Gastroesophageal sphincter (tissue), 4 donors: Measurements from ENCODE around the gene TBCE. TPM values are rescaled to one million over a fixed set of nuclear protein-coding genes. Genes with fewer than 3 reads are reported as not detected.

ENCODE experiments used
- ATAC-seq: fragments of 150-250 bp; one replicate; pipeline ENCODE4 v1.9.1; 2016; ENCODE audit warnings: mild to moderate bottlenecking, moderate library complexity
- H3K27ac ChIP-seq, 4 donors: fragments of 200-600 bp; sonication (generic) in 3 of 4; 1 replicate in 3 of 4; 2 replicates in 1 of 4; pipeline ENCODE4 v1.5.1; 2016 to 2019
- H3K27me3 ChIP-seq: fragments of 200-600 bp; sonication (generic); one replicate; pipeline ENCODE4 v1.5.1; 2019
- H3K36me3 ChIP-seq, 2 donors: fragments of 200-600 bp; sonication (generic); one replicate each; pipeline ENCODE4 v1.5.1; 2019; ENCODE audit warnings: control low read depth in 1 of 2
- H3K4me1 ChIP-seq, 3 donors: fragments of 200-600 bp; sonication (generic); 1 replicate in 2 of 3; 2 replicates in 1 of 3; pipeline ENCODE4 v1.5.1; 2016 to 2019; ENCODE audit warnings: control low read depth in 2 of 3
- H3K4me3 ChIP-seq, 2 donors: fragments of 200-600 bp; sonication (generic); one replicate each; pipeline ENCODE4 v1.5.1; 2019; ENCODE audit warnings: mild to moderate bottlenecking in 1 of 2, moderate library complexity in 1 of 2
- H3K9me3 ChIP-seq, 3 donors: fragments of 200-600 bp; sonication (generic); one replicate each; pipeline ENCODE4 v1.5.1; 2017 to 2019; ENCODE audit warnings: control low read depth in 2 of 3
- CTCF ChIP-seq, 4 experiments: fragments of 200-600 bp in 2 of 4; fragments of 450-650 bp in 2 of 4; sonication (generic) in 1 of 4; IDR thresholded peaks; one replicate each; pipeline ENCODE4 v1.5.1; 2017 to 2019; ENCODE audit warnings: antibody characterized with exemption in 4 of 4, mild to moderate bottlenecking in 2 of 4, moderate library complexity in 2 of 4
- EP300 ChIP-seq: sonication (generic); formaldehyde crosslinking; IDR thresholded peaks from one replicate; pipeline ENCODE4 v1.6.1; 2017; ENCODE audit warnings: antibody characterized with exemption, mild to moderate bottlenecking
- POLR2A ChIP-seq, 2 donors: fragments of 450-650 bp; IDR thresholded peaks; one replicate each; pipeline ENCODE4 v1.6.1; 2017; ENCODE audit warnings: antibody characterized with exemption in 2 of 2, mild to moderate bottlenecking in 2 of 2, moderate library complexity in 1 of 2
- POLR2AphosphoS5 ChIP-seq: sonication (generic); formaldehyde crosslinking; IDR thresholded peaks from one replicate; pipeline ENCODE4 v1.6.1; 2017; ENCODE audit warnings: antibody characterized with exemption
- WGBS, 2 donors: methylation state at CpG; one replicate each; pipeline ENCODE4 v1.1.5; 2018; ENCODE audit warnings: low coverage in 1 of 2; 5-methylcytosine and 5-hydroxymethylcytosine counted together
- total RNA-seq, 4 donors: library from RNA; depleted of rRNA; stranded (reverse); fragments of >200 nt; gene quantifications; one replicate each; pipeline ENCODE4 v1.1.0, GENCODE V29; 2016

Gene TBCE, protein sequence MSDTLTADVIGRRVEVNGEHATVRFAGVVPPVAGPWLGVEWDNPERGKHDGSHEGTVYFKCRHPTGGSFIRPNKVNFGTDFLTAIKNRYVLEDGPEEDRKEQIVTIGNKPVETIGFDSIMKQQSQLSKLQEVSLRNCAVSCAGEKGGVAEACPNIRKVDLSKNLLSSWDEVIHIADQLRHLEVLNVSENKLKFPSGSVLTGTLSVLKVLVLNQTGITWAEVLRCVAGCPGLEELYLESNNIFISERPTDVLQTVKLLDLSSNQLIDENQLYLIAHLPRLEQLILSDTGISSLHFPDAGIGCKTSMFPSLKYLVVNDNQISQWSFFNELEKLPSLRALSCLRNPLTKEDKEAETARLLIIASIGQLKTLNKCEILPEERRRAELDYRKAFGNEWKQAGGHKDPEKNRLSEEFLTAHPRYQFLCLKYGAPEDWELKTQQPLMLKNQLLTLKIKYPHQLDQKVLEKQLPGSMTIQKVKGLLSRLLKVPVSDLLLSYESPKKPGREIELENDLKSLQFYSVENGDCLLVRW
- 10 to 100 TPM; 13.9 to 22.7 (median 15.4) TPM for total RNA-seq

GRCh38 chr1:235367000-235367908, at the start of gene TBCE:
TSS of gene TBCE (plus strand) at chr1:235367427. CDS start at chr1:235380050, 12,623 bp downstream.
- Histone ChIP-seq H3K27ac (peak within 1 kb of the TSS; percentile 21 to 88 (median 84)), H3K9me3 (no peaks in the 10 kb centered on the region), H3K4me1 (peaks cover 0 to 30% (median 0%) of the 10 kb centered on the region in 3 donors), H3K27me3 (no peaks in the 10 kb centered on the region), H3K4me3 (peak within 1 kb of the TSS; percentile 52 to 73), H3K36me3 (peaks cover 0 to 6% of the 10 kb centered on the region in 2 donors)
- ATAC-seq: peak; percentile 100
- WGBS, 2 donors: 0% methylated on average over 16 to 21 of the region's 38 CpGs
- peak; percentile 58 to 61 for TF ChIP-seq POLR2A (IDR thresholded peaks at IDR 0.05)
- peak in 2 of 4 experiments; percentile 9 to 30 for TF ChIP-seq CTCF (IDR thresholded peaks at IDR 0.05)
- TF ChIP-seq POLR2AphosphoS5: peak; percentile 83
- TF ChIP-seq EP300: no peak

GRCh38 chr1:235319255-235319654, 48.0 kb upstream of the TBCE start:
- Histone ChIP-seq H3K9me3 (no peaks in the 10 kb centered on the region), H3K27me3 (no peaks in the 10 kb centered on the region), H3K36me3 (peaks cover 0 to 18% of the 10 kb centered on the region in 2 donors), H3K4me1 (peaks cover 0 to 71% (median 3%) of the 10 kb centered on the region in 3 donors), H3K27ac (no peak overlapping the region), H3K4me3 (no peak overlapping the region)
- 83 to 89% methylated on average over 1 of the region's 2 CpGs for WGBS, 2 donors
- TF ChIP-seq EP300 (no peak), CTCF (IDR thresholded peaks at IDR 0.05) (no peak), POLR2AphosphoS5 (no peak), POLR2A (IDR thresholded peaks at IDR 0.05) (no peak)
- no peak for ATAC-seq

DNA sequence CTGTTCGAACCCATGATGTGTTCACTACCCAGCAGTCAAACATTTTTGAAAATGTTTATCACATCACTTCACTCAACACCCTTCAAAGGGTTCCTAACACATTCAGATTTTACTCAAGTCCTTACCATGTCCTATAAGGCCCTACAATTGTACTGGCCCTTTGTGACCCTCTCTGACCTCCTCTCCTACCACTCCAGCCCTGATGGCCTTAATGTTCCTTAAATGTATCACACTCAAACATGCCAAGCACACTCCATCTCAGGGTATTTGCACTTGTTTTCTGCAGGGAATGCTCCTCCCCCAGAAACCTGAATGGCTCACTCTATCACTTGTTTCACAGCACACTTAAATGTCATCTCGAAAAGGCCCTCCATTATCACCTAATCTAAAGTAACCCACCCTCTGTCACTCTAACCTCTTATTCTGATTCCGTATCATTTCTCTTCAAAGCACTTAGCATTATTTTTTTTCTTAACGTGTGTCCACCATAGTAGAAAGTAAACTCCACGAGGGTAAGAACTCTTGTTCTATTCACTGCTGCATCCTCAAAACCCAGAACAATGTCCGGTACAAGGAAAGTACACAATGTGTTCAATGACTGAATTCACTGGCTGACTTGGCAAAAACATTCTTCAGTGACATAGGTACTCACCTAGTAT, 46.6 kb upstream of the TBCE start:
- no peak overlapping the region for H3K27ac ChIP-seq
- TF ChIP-seq POLR2A (IDR thresholded peaks at IDR 0.05): no peak
- TF ChIP-seq CTCF (IDR thresholded peaks at IDR 0.05): no peak
- TF ChIP-seq POLR2AphosphoS5: no peak
- TF ChIP-seq EP300: no peak
- peaks cover 0 to 18% of the 10 kb centered on the region in 2 donors for H3K36me3 ChIP-seq
- 80 to 88% methylated on average over 5 to 6 of the region's 6 CpGs for WGBS, 2 donors
- H3K27me3 ChIP-seq: no peaks in the 10 kb centered on the region
- no peaks in the 10 kb centered on the region for H3K9me3 ChIP-seq
- H3K4me1 ChIP-seq: peaks cover 0 to 78% (median 13%) of the 10 kb centered on the region in 3 donors
- H3K4me3 ChIP-seq: no peak overlapping the region
- no peak for ATAC-seq

DNA sequence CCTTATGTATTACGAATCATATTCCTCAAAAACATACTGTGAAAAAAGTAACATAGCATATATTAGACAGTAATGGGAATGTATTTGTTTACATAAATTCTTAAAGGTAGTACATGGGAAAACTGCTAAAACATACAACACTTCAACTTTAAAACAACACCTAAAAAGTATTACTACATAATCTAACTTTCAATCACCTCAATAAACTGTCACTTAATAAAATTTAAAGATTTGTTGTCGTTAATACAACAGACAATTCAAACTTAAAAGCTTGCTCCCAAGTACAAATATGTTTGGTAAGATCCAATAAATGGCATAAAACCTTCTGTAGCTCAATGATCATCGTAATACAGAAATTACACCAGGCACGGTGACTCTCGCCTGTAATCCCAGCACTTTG, 42.9 kb upstream of the TBCE start:
- ATAC-seq: no peak
- Histone ChIP-seq H3K27me3 (no peaks in the 10 kb centered on the region), H3K4me1 (peaks cover 0 to 75% (median 19%) of the 10 kb centered on the region in 3 donors), H3K9me3 (no peaks in the 10 kb centered on the region), H3K4me3 (no peak overlapping the region), H3K27ac (no peak overlapping the region), H3K36me3 (peaks cover 0 to 6% of the 10 kb centered on the region in 2 donors)
- TF ChIP-seq CTCF (IDR thresholded peaks at IDR 0.05) (no peak), POLR2A (IDR thresholded peaks at IDR 0.05) (no peak), POLR2AphosphoS5 (no peak), EP300 (no peak)
- WGBS, 2 donors: 88 to 91% methylated on average over 5 of the region's 5 CpGs
